ENCODE data around the gene DUXB.

Gene DUXB

GRCh38 chr16:75718452-75718851, 17.2 kb upstream of the DUXB start:
- H4K20me1 ChIP-seq = no peaks in the 10 kb centered on the region
- H3K4me1 ChIP-seq = peaks cover 21% of the 10 kb centered on the region
- no peak for TF ChIP-seq Cebpa-rat (IDR thresholded peaks at IDR 0.05)
- H3K36me3 ChIP-seq = no peaks in the 10 kb centered on the region
- H3K9ac ChIP-seq = no peak overlapping the region
- no peaks in the 10 kb centered on the region for H3K27me3 ChIP-seq
- H3K27ac ChIP-seq = no peak overlapping the region
- H3K9me3 ChIP-seq = peaks cover 24% of the 10 kb centered on the region
- 0 out of 2 replicates have a peak overlapping the region, but pooled peaks have one; percentile 36 for H3K4me3 ChIP-seq
- peak overlapping the region; percentile 70; the same call in 1 of the 2 replicates for H3K4me2 ChIP-seq

- Histone ChIP-seq H3K9me3 (peaks cover 55% of the 10 kb centered on the region), H3K36me3 (no peaks in the 10 kb centered on the region), H3K4me3 (no peak overlapping the region), H3K27me3 (no peaks in the 10 kb centered on the region), H3K27ac (no peak overlapping the region), H3K4me2 (no peak overlapping the region), H4K20me1 (no peaks in the 10 kb centered on the region), H3K4me1 (peaks cover 13% of the 10 kb centered on the region), H3K9ac (no peak overlapping the region)
- TF ChIP-seq Cebpa-rat (IDR thresholded peaks at IDR 0.05) = no peak
Measured at GRCh38 chr16:75714661-75715060, 13.4 kb upstream of the DUXB start.

- TF ChIP-seq Cebpa-rat (IDR thresholded peaks at IDR 0.05) = no peak
Measured at GRCh38 chr16:75710344-75710743, 9.1 kb upstream of the DUXB start.

GRCh38 chr16:75703306-75703705, 2.0 kb upstream of the DUXB start:
- no peaks in the 10 kb centered on the region for H3K36me3 ChIP-seq
- no peak for TF ChIP-seq Cebpa-rat (IDR thresholded peaks at IDR 0.05)
- no peaks in the 10 kb centered on the region for H3K4me1 ChIP-seq
- H3K27ac ChIP-seq = no peak overlapping the region
- no peak overlapping the region for H3K4me2 ChIP-seq
- no peaks in the 10 kb centered on the region for H3K27me3 ChIP-seq
- H3K9me3 ChIP-seq = peaks cover 9% of the 10 kb centered on the region
- no peak overlapping the region for H3K9ac ChIP-seq
- H3K4me3 ChIP-seq = no peak overlapping the region
- H4K20me1 ChIP-seq = no peaks in the 10 kb centered on the region

More at GRCh38 chr16:75710344-75710743, 9.1 kb upstream of the DUXB start:
- no peaks in the 10 kb centered on the region for H3K36me3 ChIP-seq
- no peak overlapping the region for H3K4me3 ChIP-seq
- H3K4me1 ChIP-seq = no peaks in the 10 kb centered on the region
- no peak overlapping the region for H3K27ac ChIP-seq
- no peak overlapping the region for H3K9ac ChIP-seq
- no peaks in the 10 kb centered on the region for H4K20me1 ChIP-seq
- no peak overlapping the region for H3K4me2 ChIP-seq
- H3K27me3 ChIP-seq = no peaks in the 10 kb centered on the region
- peaks cover 57% of the 10 kb centered on the region for H3K9me3 ChIP-seq

GRCh38 chr16:75702242-75702641, 981 bp upstream of the DUXB start:
- Histone ChIP-seq H3K27me3 (no peaks in the 10 kb centered on the region), H3K36me3 (no peaks in the 10 kb centered on the region), H3K27ac (no peak overlapping the region), H3K9me3 (peaks cover 2% of the 10 kb centered on the region; the same call in 1 of the 2 replicates), H3K4me3 (no peak overlapping the region), H3K9ac (no peak overlapping the region), H4K20me1 (no peaks in the 10 kb centered on the region), H3K4me2 (no peak overlapping the region), H3K4me1 (no peaks in the 10 kb centered on the region)
- TF ChIP-seq Cebpa-rat (IDR thresholded peaks at IDR 0.05) = no peak

- no peaks in the 10 kb centered on the region for H3K4me1 ChIP-seq
- H3K4me2 ChIP-seq = no peak overlapping the region
- H3K9ac ChIP-seq = no peak overlapping the region
- no peak overlapping the region for H3K4me3 ChIP-seq
- H3K36me3 ChIP-seq = no peaks in the 10 kb centered on the region
- H3K27ac ChIP-seq = no peak overlapping the region
- H4K20me1 ChIP-seq = no peaks in the 10 kb centered on the region
- no peak for TF ChIP-seq Cebpa-rat (IDR thresholded peaks at IDR 0.05)
- H3K9me3 ChIP-seq = no peaks in the 10 kb centered on the region
- no peaks in the 10 kb centered on the region for H3K27me3 ChIP-seq
Measured at GRCh38 chr16:75697571-75697970, 3.7 kb downstream of the DUXB start.

GRCh38 chr16:75695708-75696107, 5.6 kb downstream of the DUXB start:
- Histone ChIP-seq H4K20me1 (no peaks in the 10 kb centered on the region), H3K4me2 (no peak overlapping the region), H3K4me3 (no peak overlapping the region), H3K27me3 (no peaks in the 10 kb centered on the region), H3K9me3 (0 out of 2 replicates have a peak, but pooled peaks cover 3% of the 10 kb centered on the region), H3K4me1 (no peaks in the 10 kb centered on the region), H3K9ac (no peak overlapping the region), H3K27ac (no peak overlapping the region), H3K36me3 (no peaks in the 10 kb centered on the region)
- TF ChIP-seq Cebpa-rat (IDR thresholded peaks at IDR 0.05) = no peak

- Histone ChIP-seq H3K9me3 (peaks cover 60% of the 10 kb centered on the region), H4K20me1 (no peaks in the 10 kb centered on the region), H3K27me3 (no peaks in the 10 kb centered on the region), H3K4me3 (no peak overlapping the region), H3K27ac (no peak overlapping the region), H3K36me3 (0 out of 2 replicates have a peak, but pooled peaks cover 7% of the 10 kb centered on the region), H3K4me1 (no peaks in the 10 kb centered on the region), H3K4me2 (no peak overlapping the region), H3K9ac (no peak overlapping the region)
- no peak for TF ChIP-seq Cebpa-rat (IDR thresholded peaks at IDR 0.05)
Measured at GRCh38 chr16:75687361-75687760, 13.9 kb downstream of the DUXB start.

- Histone ChIP-seq H3K27ac (no peak overlapping the region), H4K20me1 (no peaks in the 10 kb centered on the region), H3K4me3 (no peak overlapping the region), H3K9me3 (peaks cover 38% of the 10 kb centered on the region), H3K9ac (no peak overlapping the region), H3K4me1 (no peaks in the 10 kb centered on the region), H3K4me2 (no peak overlapping the region), H3K27me3 (no peaks in the 10 kb centered on the region), H3K36me3 (0 out of 2 replicates have a peak, but pooled peaks cover 7% of the 10 kb centered on the region)
- no peak for TF ChIP-seq Cebpa-rat (IDR thresholded peaks at IDR 0.05)
Measured at GRCh38 chr16:75682308-75682707, 19.0 kb downstream of the DUXB start.

- no peak for TF ChIP-seq Cebpa-rat (IDR thresholded peaks at IDR 0.05)
- H3K27ac ChIP-seq = no peak overlapping the region
- no peaks in the 10 kb centered on the region for H4K20me1 ChIP-seq
- H3K4me2 ChIP-seq = no peak overlapping the region
- no peaks in the 10 kb centered on the region for H3K4me1 ChIP-seq
- no peak overlapping the region for H3K9ac ChIP-seq
- no peak overlapping the region for H3K4me3 ChIP-seq
- H3K36me3 ChIP-seq = 0 out of 2 replicates have a peak, but pooled peaks cover 4% of the 10 kb centered on the region
- no peaks in the 10 kb centered on the region for H3K27me3 ChIP-seq
- H3K9me3 ChIP-seq = peaks cover 23% of the 10 kb centered on the region
Measured at GRCh38 chr16:75679366-75679765, 21.9 kb downstream of the DUXB start.

GRCh38 chr16:75676909-75677308, 24.4 kb downstream of the DUXB start, which contains the start of gene CPHXL2:
Gene CPHXL2, minus strand, starts transcription at chr16:75677009. Its CDS starts 10 bp downstream, at chr16:75676999.
- H4K20me1 ChIP-seq = no peaks in the 10 kb centered on the region
- TF ChIP-seq Cebpa-rat (IDR thresholded peaks at IDR 0.05) = no peak
- no peaks in the 10 kb centered on the region for H3K4me1 ChIP-seq
- H3K4me3 ChIP-seq = no peak within 1 kb of the TSS
- H3K36me3 ChIP-seq = no peaks in the 10 kb centered on the region
- H3K27me3 ChIP-seq = no peaks in the 10 kb centered on the region
- H3K27ac ChIP-seq = no peak within 1 kb of the TSS
- no peaks in the 10 kb centered on the region for H3K9me3 ChIP-seq
- no peak within 1 kb of the TSS for H3K4me2 ChIP-seq
- H3K9ac ChIP-seq = no peak within 1 kb of the TSS

Data from BLaER1 (cell line).